HG02759 (cell line): Measurements from ENCODE around the gene RPL27.

ENCODE experiments used
- ATAC-seq: cut with Tn5 transposase; IDR thresholded peaks from one replicate; pipeline ENCODE4 v1.9.1; 2021; ENCODE audit warnings: mild to moderate bottlenecking, moderate library complexity; ENCODE audit not compliant: unreplicated experiment

RPL27 gene

GRCh38 chr17:43043307-43043706, 45.1 kb downstream of the RPL27 start:
- no peak for ATAC-seq

DNA sequence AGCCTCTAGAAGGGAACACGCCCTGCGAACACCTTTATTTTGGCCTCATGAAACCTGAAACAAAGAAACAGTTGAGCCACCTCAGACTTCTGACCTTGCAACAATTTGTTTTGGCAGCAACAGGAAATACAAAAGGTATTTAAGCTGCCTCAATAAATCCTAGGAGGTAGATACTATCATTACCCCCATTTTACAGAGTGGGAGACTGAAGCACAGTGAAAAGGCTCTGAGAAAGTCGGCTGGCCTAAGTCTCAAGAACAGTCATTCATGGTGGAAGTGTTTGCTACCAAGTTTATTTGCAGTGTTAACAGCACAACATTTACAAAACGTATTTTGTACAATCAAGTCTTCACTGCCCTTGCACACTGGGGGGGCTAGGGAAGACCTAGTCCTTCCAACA, 45.8 kb downstream of the RPL27 start:
- no peak for ATAC-seq

- ATAC-seq: no peak
Measured at GRCh38 chr17:43051969-43052368, 53.8 kb downstream of the RPL27 start.
